Activated CD8-positive, alpha-beta T cell treated with anti-CD3 and anti-CD28 coated beads for 36 hours (primary cell): ENCODE measurements around the gene EHBP1. TPM values are rescaled to one million over a fixed set of nuclear protein-coding genes. Genes with fewer than 3 reads are reported as not detected.

ENCODE experiments used
- ATAC-seq: fragments of 200-7000 bp; cut with Tn5 transposase; one replicate; pipeline ENCODE4 v1.10.0; 2021; ENCODE audit warnings: mild to moderate bottlenecking, moderate library complexity
- CTCF ChIA-PET: fragments of 350-600 bp; sonication (Branson Sonifier 250); formaldehyde crosslinking; loops from one replicate; lab custom pipeline; 2021; ENCODE audit warnings: antibody characterized with exemption; lab: Charles Lee
- POLR2A ChIA-PET: fragments of 350-600 bp; sonication (Branson Sonifier 250); formaldehyde crosslinking; loops from one replicate; lab custom pipeline; 2021; ENCODE audit warnings: antibody characterized with exemption; lab: Charles Lee
- DNase-seq: peaks from one replicate; pipeline ENCODE4 v3.0.0-alpha.2; 2020
- H3K27ac Mint-ChIP-seq: one replicate; pipeline ENCODE4 v1.8.0; 2021; ENCODE audit warnings: mild to moderate bottlenecking, mixed read lengths
- H3K27me3 Mint-ChIP-seq: one replicate; pipeline ENCODE4 v1.8.0; 2021; ENCODE audit warnings: mixed read lengths
- H3K36me3 Mint-ChIP-seq: one replicate; pipeline ENCODE4 v1.8.0; 2021; ENCODE audit warnings: low read depth, mixed read lengths
- H3K4me1 Mint-ChIP-seq: one replicate; pipeline ENCODE4 v1.8.0; 2021; ENCODE audit warnings: low read depth, mixed read lengths
- H3K4me3 Mint-ChIP-seq: one replicate; pipeline ENCODE4 v1.8.0; 2021; ENCODE audit warnings: mild to moderate bottlenecking, moderate library complexity, mixed read lengths
- H3K9me3 Mint-ChIP-seq: one replicate; pipeline ENCODE4 v1.8.0; 2021; ENCODE audit warnings: mixed read lengths
- CTCF ChIP-seq: fragments of 200-600 bp; IDR thresholded peaks from one replicate; pipeline ENCODE4 v1.8.0; 2022; ENCODE audit warnings: antibody characterized with exemption, mild to moderate bottlenecking
- intact Hi-C: fragments of 100-400 bp; cut with micrococcal nuclease; formaldehyde crosslinking; loops from one replicate; pipeline ENCODE4 v1.10.0; 2022
- total RNA-seq, 2 experiments: library from RNA; stranded (reverse); gene quantifications; one replicate each; pipeline ENCODE4 v1.2.3, GENCODE V29; 2021

The EHBP1 gene
- total RNA-seq, 2 experiments from 2014 or later, result 24.1 to 24.3 TPM

DNA sequence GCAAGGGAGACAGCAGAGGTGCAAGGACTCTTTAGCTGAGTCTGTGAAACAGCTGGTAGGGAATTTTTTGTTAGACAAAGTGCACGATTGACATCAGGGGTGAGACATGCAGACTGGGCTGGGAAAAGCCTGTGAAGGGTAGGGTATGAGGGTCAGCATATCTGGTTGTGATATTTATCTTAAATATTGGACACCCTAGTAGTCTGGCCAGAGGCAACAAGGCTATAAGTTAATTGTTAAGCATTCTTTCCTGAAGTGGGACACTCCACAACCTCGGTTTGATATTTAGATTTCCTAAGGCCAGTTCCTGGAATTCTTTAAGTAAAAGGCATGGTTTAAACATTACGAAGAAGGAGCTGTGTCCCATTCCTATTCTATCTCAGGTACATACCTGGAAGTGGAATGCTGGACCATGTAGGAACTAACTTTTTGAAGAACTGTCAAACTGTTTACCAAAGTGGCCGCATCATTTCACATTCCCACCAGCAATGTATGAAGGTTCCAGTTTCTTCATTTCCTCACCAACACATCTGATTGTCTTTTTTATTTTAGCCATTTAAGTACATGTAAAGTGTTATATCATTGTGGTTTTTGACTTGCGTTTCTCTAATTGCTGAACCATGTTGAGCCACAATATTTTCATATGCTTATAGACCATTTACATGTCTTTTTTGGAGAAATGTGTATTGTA, 22.5 kb downstream of the EHBP1 start:
- ChIA-PET CTCF (interaction anchor here (0.9 kb wide), 1 partner anchor 15 kb away, joined by 3 read pairs; no protein-coding TSS in a partner anchor), POLR2A (no interaction called here)
- Mint-ChIP-seq H3K36me3 (peaks cover 16% of the 10 kb centered on the region), H3K9me3 (peaks cover 14% of the 10 kb centered on the region), H3K27me3 (no peaks in the 10 kb centered on the region), H3K27ac (no peak overlapping the region), H3K4me1 (peaks cover 6% of the 10 kb centered on the region), H3K4me3 (no peak overlapping the region)
- TF ChIP-seq CTCF, result no peak
- DNase-seq (no peak), ATAC-seq (no peak)
- intact Hi-C loops, result no loop called here

DNA sequence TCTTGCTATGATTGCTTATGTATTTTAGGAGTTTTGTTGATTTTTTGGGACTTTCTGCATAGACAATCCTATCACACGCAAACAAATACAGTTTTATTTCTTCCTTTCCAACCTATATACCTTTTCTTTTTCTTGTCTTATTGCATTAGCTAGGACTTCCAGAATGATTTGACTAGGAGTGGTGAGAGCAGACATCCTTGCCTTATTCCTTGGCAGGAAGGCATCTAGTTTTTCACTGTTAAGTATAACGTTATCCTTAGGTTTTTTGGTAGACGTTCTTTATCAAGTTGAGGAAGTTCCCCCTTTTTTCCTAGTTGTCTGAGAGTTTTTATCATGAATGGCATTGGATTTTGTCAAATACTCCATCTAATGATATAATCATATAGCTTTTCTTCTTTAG, 25.8 kb downstream of the EHBP1 start:
- peaks cover 10% of the 10 kb centered on the region for H3K9me3 Mint-ChIP-seq
- peaks cover 15% of the 10 kb centered on the region for H3K36me3 Mint-ChIP-seq
- DNase-seq (no peak), ATAC-seq (no peak)
- H3K4me3 Mint-ChIP-seq, result no peak overlapping the region
- H3K4me1 Mint-ChIP-seq, result peaks cover 8% of the 10 kb centered on the region
- intact Hi-C loops, result no loop called here
- ChIA-PET CTCF (no interaction called here), POLR2A (no interaction called here)
- H3K27ac Mint-ChIP-seq, result no peak overlapping the region
- H3K27me3 Mint-ChIP-seq, result no peaks in the 10 kb centered on the region
- no peak for TF ChIP-seq CTCF

GRCh38 chr2:62732262-62732777, 26.8 kb downstream of the EHBP1 start:
- peaks cover 10% of the 10 kb centered on the region for H3K4me1 Mint-ChIP-seq
- H3K9me3 Mint-ChIP-seq, result peaks cover 10% of the 10 kb centered on the region
- POLR2A ChIA-PET, result no interaction called here
- ATAC-seq (no peak), DNase-seq (no peak)
- no peak overlapping the region for H3K4me3 Mint-ChIP-seq
- H3K27ac Mint-ChIP-seq, result no peak overlapping the region
- peaks cover 15% of the 10 kb centered on the region for H3K36me3 Mint-ChIP-seq
- no peak for TF ChIP-seq CTCF
- no peaks in the 10 kb centered on the region for H3K27me3 Mint-ChIP-seq
- intact Hi-C loops, result no loop called here
- CTCF ChIA-PET, result no interaction called here

DNA sequence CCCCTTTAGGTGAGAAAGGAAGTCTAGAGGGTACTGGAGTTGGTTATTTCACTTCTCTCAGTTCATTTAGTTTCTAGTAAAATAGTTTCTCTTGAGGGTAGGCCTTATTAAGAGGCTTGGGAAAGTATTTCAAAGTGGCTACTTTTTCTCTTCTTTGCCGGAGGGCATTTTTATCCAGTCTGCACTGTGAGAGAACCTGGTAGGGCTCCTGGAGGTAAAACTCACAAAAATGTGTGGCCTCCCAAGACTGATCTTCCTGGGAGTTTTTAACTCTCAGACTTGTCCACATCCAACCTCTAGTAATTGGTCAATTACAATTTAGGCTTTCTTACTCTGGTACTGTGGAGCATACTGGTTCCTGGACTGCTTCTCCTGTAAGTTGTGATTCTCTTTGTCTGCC, 28.0 kb downstream of the EHBP1 start:
- no peaks in the 10 kb centered on the region for H3K27me3 Mint-ChIP-seq
- no peak for TF ChIP-seq CTCF
- CTCF ChIA-PET, result no interaction called here

GRCh38 chr2:62736899-62737559, 31.5 kb downstream of the EHBP1 start:
- TF ChIP-seq CTCF, result no peak
- H3K27ac Mint-ChIP-seq, result no peak overlapping the region
- no peaks in the 10 kb centered on the region for H3K27me3 Mint-ChIP-seq
- intact Hi-C loops, result no loop called here
- H3K4me3 Mint-ChIP-seq, result no peak overlapping the region
- ATAC-seq (no peak), DNase-seq (no peak)
- ChIA-PET POLR2A (no interaction called here), CTCF (no interaction called here)
- peaks cover 5% of the 10 kb centered on the region for H3K36me3 Mint-ChIP-seq
- peaks cover 24% of the 10 kb centered on the region for H3K4me1 Mint-ChIP-seq
- H3K9me3 Mint-ChIP-seq, result peaks cover 5% of the 10 kb centered on the region

More for the DNA sequence above, 28.0 kb downstream of the EHBP1 start:
- Mint-ChIP-seq H3K9me3 (peaks cover 10% of the 10 kb centered on the region), H3K4me3 (no peak overlapping the region), H3K4me1 (peaks cover 17% of the 10 kb centered on the region), H3K36me3 (peaks cover 15% of the 10 kb centered on the region), H3K27ac (no peak overlapping the region)
- intact Hi-C loops, result no loop called here
- DNase-seq (no peak), ATAC-seq (no peak)
- POLR2A ChIA-PET, result no interaction called here
